SH-SY5Y (cell line): ENCODE data around the gene BUB1B.

Source experiments
- GATA2 ChIP-seq: IDR thresholded peaks from 2 replicates; pipeline ENCODE4 v1.6.1; 2011; ENCODE audit warnings: mild to moderate bottlenecking, low read depth, low read length
- GATA3 ChIP-seq: IDR thresholded peaks from 2 replicates; pipeline ENCODE4 v1.6.1; 2011; ENCODE audit warnings: low read depth, mild to moderate bottlenecking, low read length, moderate library complexity

- TF ChIP-seq GATA3 = no peak
- no peak for TF ChIP-seq GATA2
These were observed 26.0 kb upstream of the BUB1B start for GRCh38 chr15:40134885-40135284.
